Mesenchymal stem cell (in vitro differentiated cells and primary cell): Measurements from ENCODE around the gene PEX3. TPM values are rescaled to one million over a fixed set of nuclear protein-coding genes. Genes with fewer than 3 reads are reported as not detected.

Experiments used
- DNase-seq: peaks from one replicate; pipeline ENCODE4 v3.0.0-alpha.2; 2013
- H2AFZ ChIP-seq: one replicate; pipeline ENCODE4 v1.6.1; 2013; ENCODE audit warnings: low read depth, mild to moderate bottlenecking, control low read depth, inconsistent platforms, low read length, moderate library complexity
- H2AK5ac ChIP-seq: 2 replicates; pipeline ENCODE4 v1.6.1; 2013; ENCODE audit warnings: low read length, moderate library complexity, mild to moderate bottlenecking, inconsistent platforms; ENCODE audit not compliant: severe bottlenecking
- H2BK120ac ChIP-seq: one replicate; pipeline ENCODE4 v1.6.1; 2013; ENCODE audit warnings: low read depth, mild to moderate bottlenecking, inconsistent platforms, low read length, moderate library complexity
- H2BK12ac ChIP-seq, 2 experiments: one replicate each; pipeline ENCODE4 v1.6.1; 2013; ENCODE audit warnings: inconsistent platforms in 2 of 2, low read length in 2 of 2, mild to moderate bottlenecking in 2 of 2, moderate library complexity in 2 of 2, control low read depth in 1 of 2
- H2BK15ac ChIP-seq: one replicate; pipeline ENCODE4 v1.6.1; 2013; ENCODE audit warnings: mild to moderate bottlenecking, low read depth, inconsistent platforms; ENCODE audit not compliant: poor library complexity, severe bottlenecking
- H2BK5ac ChIP-seq: 2 replicates; pipeline ENCODE4 v1.6.1; 2013; ENCODE audit warnings: low read depth, mild to moderate bottlenecking, low read length, control low read depth, inconsistent platforms; ENCODE audit not compliant: poor library complexity, severe bottlenecking
- H3K14ac ChIP-seq, 2 experiments: one replicate each; pipeline ENCODE4 v1.6.1; 2013; ENCODE audit warnings: inconsistent platforms in 2 of 2, low read length in 2 of 2, control low read depth in 1 of 2, mild to moderate bottlenecking in 1 of 2, moderate library complexity in 1 of 2
- H3K18ac ChIP-seq, 2 experiments: one replicate each; pipeline ENCODE4 v1.6.1; 2013; ENCODE audit warnings: inconsistent platforms in 2 of 2, low read length in 2 of 2, control low read depth in 1 of 2, low read depth in 1 of 2, mild to moderate bottlenecking in 1 of 2
- H3K23ac ChIP-seq, 2 experiments: one replicate each; pipeline ENCODE4 v1.6.1; 2013; ENCODE audit warnings: inconsistent platforms in 2 of 2, low read length in 2 of 2, mild to moderate bottlenecking in 2 of 2, moderate library complexity in 2 of 2, control low read depth in 1 of 2
- H3K27ac ChIP-seq: 2 replicates; pipeline ENCODE4 v1.5.1; 2013; ENCODE audit warnings: mild to moderate bottlenecking, moderate library complexity, low read length, control low read depth, inconsistent platforms; ENCODE audit not compliant: poor library complexity, severe bottlenecking
- H3K27me3 ChIP-seq, 2 experiments: 2 replicates each; pipeline versions ENCODE4 v1.6.1 to v1.7.0; 2013; ENCODE audit warnings: low read length in 2 of 2, mild to moderate bottlenecking in 2 of 2, moderate library complexity in 2 of 2, control low read depth in 1 of 2, inconsistent platforms in 1 of 2; ENCODE audit not compliant: control insufficient read depth in 1 of 2, insufficient read depth in 1 of 2
- H3K36me3 ChIP-seq, 2 experiments: 2 replicates each; pipeline versions ENCODE4 v1.6.1 to v1.7.0; 2013; ENCODE audit warnings: low read length in 2 of 2, control low read depth in 1 of 2, inconsistent platforms in 1 of 2, low read depth in 1 of 2, mild to moderate bottlenecking in 1 of 2; ENCODE audit not compliant: insufficient read depth in 2 of 2, control insufficient read depth in 1 of 2
- H3K4ac ChIP-seq, 2 experiments: one replicate each; pipeline ENCODE4 v1.6.1; 2013; ENCODE audit warnings: inconsistent platforms in 2 of 2, low read length in 2 of 2, mild to moderate bottlenecking in 2 of 2, moderate library complexity in 2 of 2, control low read depth in 1 of 2, low read depth in 1 of 2
- H3K4me1 ChIP-seq: 2 replicates; pipeline ENCODE4 v1.6.1; 2013; ENCODE audit warnings: low read depth, low read length, control low read depth; ENCODE audit not compliant: control insufficient read depth, insufficient read depth
- H3K4me2 ChIP-seq: 2 replicates; pipeline ENCODE4 v1.6.1; 2013; ENCODE audit warnings: low read length, mild to moderate bottlenecking, inconsistent platforms; ENCODE audit not compliant: poor library complexity, severe bottlenecking
- H3K4me3 ChIP-seq, 2 experiments: 2 replicates each; pipeline versions ENCODE4 v1.5.1 to v1.7.0; 2013; ENCODE audit warnings: low read length in 2 of 2, mild to moderate bottlenecking in 2 of 2, control low read depth in 1 of 2, low read depth in 1 of 2; ENCODE audit not compliant: insufficient read depth in 1 of 2
- H3K79me1 ChIP-seq: replicated peaks from 2 replicates; pipeline ENCODE4 v1.6.1; 2013; ENCODE audit warnings: mild to moderate bottlenecking, control low read depth, low read length, inconsistent platforms; ENCODE audit not compliant: poor library complexity, severe bottlenecking
- H3K9ac ChIP-seq: 2 replicates; pipeline ENCODE4 v1.7.0; 2013; ENCODE audit warnings: mild to moderate bottlenecking, low read length, moderate library complexity
- H3K9me3 ChIP-seq: 2 replicates; pipeline ENCODE4 v1.7.0; 2013; ENCODE audit warnings: mild to moderate bottlenecking, low read length; ENCODE audit not compliant: control insufficient read depth
- H4K8ac ChIP-seq: one replicate; pipeline ENCODE4 v1.6.1; 2013; ENCODE audit warnings: inconsistent platforms, mild to moderate bottlenecking, low read length, moderate library complexity
- H4K91ac ChIP-seq: one replicate; pipeline ENCODE4 v1.6.1; 2013; ENCODE audit warnings: mild to moderate bottlenecking, low read length, inconsistent platforms
- WGBS: methylation state at CpG from one replicate; pipeline ENCODE4 v1.1.7; 2013; ENCODE audit warnings: mixed read lengths; 5-methylcytosine and 5-hydroxymethylcytosine counted together
- small RNA-seq: library from polyadenylated mRNA; stranded (forward); fragments of <200 nt; extraction: miRNeasy Mini kit (QIAGEN cat#:217004); gene quantifications from one replicate; pipeline ENCODE3, GENCODE V24; 2013; ENCODE audit warnings: low read depth

The PEX3 gene

DNA sequence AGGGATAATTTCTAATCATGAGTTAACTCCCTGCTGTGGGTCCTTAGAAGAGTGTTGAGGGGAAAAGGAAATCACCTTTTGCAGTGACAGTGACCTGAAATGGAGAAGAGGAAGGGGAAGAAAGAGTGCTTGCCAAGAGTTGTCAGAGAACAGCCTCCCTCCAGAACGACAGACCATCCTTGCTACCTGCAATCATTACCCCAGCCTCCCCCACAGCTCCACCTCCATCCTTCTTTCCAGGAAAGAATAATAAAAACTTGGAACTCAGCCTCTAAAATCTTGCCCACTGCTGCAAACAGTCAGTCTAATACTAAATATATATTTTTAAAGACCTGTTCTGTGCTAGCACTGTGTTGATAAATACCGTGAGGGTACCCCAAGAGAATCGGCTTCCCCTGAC lies 89.6 kb downstream of the PEX3 start:
- Histone ChIP-seq H2BK120ac (no peak overlapping the region), H3K14ac (no peak overlapping the region), H4K91ac (no peak overlapping the region), H3K27me3 (no peaks in the 10 kb centered on the region), H3K23ac (no peak overlapping the region), H2AK5ac (no peak overlapping the region), H2AFZ (no peak overlapping the region), H3K4me1 (peaks cover 12% of the 10 kb centered on the region), H3K18ac (no peak overlapping the region), H3K4me2 (no peak overlapping the region), H3K9me3 (no peaks in the 10 kb centered on the region), H2BK5ac (no peak overlapping the region), H4K8ac (no peak overlapping the region), H3K79me1 (peaks cover 28% of the 10 kb centered on the region), H3K4me3 (no peak overlapping the region), H3K9ac (no peak overlapping the region), H2BK12ac (no peak overlapping the region), H3K4ac (no peak overlapping the region), H3K36me3 (no peaks in the 10 kb centered on the region), H3K27ac (no peak overlapping the region), H2BK15ac (no peak overlapping the region)
- WGBS: no CpG with 5 or more reads among the region's 3 CpGs
- DNase-seq: no peak

Small RNA genes lying within 50 kb of the gene (small RNA-seq; reads per million reads assigned to genes)
- not detected for gene RNA5SP221
